ENCODE data around the gene GLDC.

Gene GLDC

DNA sequence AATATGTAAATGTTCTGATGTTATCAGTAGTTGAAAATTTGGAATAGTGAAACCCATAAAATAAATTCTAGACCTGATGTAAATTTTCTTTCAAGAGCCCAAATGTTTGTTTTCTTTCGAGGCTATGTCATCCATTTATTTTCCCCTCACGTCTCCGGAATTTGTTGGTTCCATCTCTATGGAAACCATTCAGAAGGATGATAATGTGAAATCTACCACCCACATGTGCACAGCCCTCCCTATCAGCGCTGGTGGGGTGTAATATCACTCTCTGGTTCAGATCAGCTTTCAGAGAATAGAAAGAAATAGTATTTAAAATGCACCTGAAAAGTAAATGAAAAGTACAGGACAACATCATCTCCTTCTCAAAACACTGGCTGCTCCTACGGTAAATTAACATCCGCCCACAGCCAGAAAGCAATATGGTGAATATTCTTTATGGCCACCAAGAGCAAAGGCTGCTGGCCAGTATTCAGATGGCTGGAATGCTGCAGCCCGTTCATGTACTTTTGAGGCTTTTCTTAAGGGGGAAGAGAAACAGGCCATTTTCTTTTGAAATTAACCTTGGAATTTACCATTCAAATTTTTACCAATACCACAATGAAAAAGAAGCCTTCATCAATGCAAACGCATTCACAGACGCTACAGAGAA is 28.5 kb downstream of the GLDC start:
- no peak overlapping the region for H3K27ac ChIP-seq
- no peak for DNase-seq (ENCODE audit: low spot score)
- ChIA-PET CTCF (interaction anchor here (0.6 kb wide), 1 partner anchor 13 kb away, joined by 4 read pairs; no protein-coding TSS in a partner anchor), POLR2A (ENCODE audit: low non-redundant PET) (no interaction called here)
- TF ChIP-seq, protein P1, sequence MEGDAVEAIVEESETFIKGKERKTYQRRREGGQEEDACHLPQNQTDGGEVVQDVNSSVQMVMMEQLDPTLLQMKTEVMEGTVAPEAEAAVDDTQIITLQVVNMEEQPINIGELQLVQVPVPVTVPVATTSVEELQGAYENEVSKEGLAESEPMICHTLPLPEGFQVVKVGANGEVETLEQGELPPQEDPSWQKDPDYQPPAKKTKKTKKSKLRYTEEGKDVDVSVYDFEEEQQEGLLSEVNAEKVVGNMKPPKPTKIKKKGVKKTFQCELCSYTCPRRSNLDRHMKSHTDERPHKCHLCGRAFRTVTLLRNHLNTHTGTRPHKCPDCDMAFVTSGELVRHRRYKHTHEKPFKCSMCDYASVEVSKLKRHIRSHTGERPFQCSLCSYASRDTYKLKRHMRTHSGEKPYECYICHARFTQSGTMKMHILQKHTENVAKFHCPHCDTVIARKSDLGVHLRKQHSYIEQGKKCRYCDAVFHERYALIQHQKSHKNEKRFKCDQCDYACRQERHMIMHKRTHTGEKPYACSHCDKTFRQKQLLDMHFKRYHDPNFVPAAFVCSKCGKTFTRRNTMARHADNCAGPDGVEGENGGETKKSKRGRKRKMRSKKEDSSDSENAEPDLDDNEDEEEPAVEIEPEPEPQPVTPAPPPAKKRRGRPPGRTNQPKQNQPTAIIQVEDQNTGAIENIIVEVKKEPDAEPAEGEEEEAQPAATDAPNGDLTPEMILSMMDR (conservative IDR thresholded peaks at IDR 0.05; ENCODE audit: low read depth), result no peak

DNA sequence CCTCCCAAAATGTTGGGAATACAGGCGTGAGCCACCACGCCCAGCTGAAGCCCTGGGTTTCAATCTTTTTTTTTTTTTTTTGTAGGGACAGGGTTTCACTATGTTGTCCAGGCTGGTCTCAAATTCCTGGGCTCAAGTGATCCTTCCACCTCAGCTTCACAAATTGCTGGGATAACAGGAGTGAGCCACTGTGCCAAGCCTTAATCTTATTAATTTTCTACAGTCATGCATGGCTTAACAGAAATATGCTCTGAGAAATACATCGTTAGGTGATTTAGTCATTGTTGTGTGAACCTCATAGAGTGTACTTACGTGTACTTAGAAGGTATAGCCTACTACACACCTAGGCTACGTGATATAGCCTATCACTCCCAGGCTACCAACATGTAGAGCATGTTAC is 31.0 kb downstream of the GLDC start:
- CTCF ChIA-PET, result no interaction called here
- POLR2A ChIA-PET (ENCODE audit: low non-redundant PET), result no interaction called here
- H3K27ac ChIP-seq, result no peak overlapping the region
- DNase-seq (ENCODE audit: low spot score), result no peak
- TF ChIP-seq, protein P1 (conservative IDR thresholded peaks at IDR 0.05; ENCODE audit: low read depth), result no peak

DNA sequence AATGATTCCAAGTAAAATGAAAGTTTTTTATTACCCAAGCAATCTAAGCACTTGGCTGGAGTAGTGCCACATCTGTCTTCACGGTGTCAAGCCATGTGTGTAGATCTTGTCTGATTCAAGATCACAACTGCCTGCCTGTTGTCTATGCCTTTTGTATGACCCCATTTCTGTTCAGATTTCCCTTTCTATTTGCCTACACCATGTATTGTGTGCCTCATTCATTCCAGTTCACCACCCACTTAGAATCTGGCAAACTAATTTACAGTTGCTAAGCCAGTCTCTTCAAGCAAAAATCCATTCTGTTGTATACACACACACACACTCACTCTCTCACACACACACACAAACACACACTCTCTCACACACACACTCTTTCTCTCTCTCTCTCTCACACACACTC is 33.7 kb downstream of the GLDC start:
- ChIA-PET POLR2A (ENCODE audit: low non-redundant PET) (no interaction called here), CTCF (no interaction called here)
- no peak overlapping the region for H3K27ac ChIP-seq
- no peak for DNase-seq (ENCODE audit: low spot score)
- TF ChIP-seq, protein P1 (conservative IDR thresholded peaks at IDR 0.05; ENCODE audit: low read depth), result no peak

DNA sequence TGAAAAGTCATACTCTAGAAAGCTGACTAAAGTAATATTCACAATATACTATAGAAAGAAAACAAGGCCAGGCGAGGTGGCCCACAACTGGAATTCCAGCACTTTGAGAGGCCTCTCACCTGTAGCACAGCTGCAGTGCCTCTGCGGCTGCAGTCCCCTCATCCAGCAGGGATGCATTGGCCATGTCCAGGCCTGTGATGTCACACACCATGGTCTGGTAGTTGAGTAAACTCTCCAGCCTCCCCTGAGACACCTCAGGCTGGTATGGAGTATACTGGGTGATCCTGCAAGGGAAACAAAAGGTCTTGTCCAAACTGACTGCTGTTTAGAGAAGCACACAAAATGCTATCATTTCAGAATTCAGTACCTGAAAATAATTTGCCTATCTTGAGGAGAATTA is 35.5 kb downstream of the GLDC start:
- TF ChIP-seq, protein P1 (conservative IDR thresholded peaks at IDR 0.05; ENCODE audit: low read depth), result no peak
- no peak overlapping the region for H3K27ac ChIP-seq
- ChIA-PET CTCF (no interaction called here), POLR2A (ENCODE audit: low non-redundant PET) (no interaction called here)
- no peak for DNase-seq (ENCODE audit: low spot score)

DNA sequence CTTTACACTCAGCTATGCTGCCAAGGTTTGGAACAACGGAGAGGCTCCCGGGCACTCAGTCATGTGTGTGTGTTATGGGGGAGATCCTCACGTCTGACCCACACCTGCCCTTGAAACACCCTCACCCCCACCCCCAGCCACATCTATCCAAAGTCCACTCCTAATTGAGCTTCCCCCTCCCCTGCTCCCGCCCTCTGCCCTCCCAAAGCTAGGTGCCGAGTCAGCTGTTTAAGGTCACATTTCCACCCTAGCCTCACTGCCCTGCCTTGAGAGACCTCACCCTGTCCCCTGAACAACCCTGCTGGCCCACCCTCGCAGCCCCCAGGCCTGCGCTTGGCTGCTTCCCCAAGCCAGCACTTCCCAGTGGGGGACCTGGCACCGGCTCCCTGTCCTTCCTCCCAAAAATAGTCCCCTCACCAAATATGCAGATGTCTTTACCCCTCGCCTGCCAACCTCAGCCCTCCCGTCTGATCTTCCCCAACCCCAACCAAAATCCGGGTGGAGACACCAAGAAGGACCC is 36.0 kb downstream of the GLDC start:
- TF ChIP-seq, protein P1 (conservative IDR thresholded peaks at IDR 0.05; ENCODE audit: low read depth), result no peak
- H3K27ac ChIP-seq, result no peak overlapping the region
- ChIA-PET CTCF (no interaction called here), POLR2A (ENCODE audit: low non-redundant PET) (no interaction called here)
- DNase-seq (ENCODE audit: low spot score), result no peak

DNA sequence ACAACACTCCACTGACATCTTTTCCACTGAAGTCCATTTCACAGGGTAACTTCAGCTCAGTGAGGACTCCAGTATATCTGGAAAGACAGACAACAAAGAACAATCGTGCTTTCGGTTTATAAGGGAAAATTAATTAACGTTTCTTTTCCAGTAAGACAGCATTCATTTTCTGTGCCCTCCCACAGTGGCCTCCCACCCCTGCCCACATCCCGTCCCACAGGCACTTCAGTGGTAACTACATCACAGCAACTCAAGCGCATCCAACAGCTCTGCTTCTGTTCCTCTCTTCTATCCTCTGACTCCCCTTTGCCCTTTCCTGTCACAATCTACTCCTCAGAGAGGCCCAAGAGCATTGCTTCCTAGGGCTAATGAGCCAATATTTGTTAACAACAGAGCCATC is 40.3 kb downstream of the GLDC start:
- no peak for DNase-seq (ENCODE audit: low spot score)
- H3K27ac ChIP-seq, result no peak overlapping the region
- ChIA-PET POLR2A (ENCODE audit: low non-redundant PET) (no interaction called here), CTCF (no interaction called here)
- TF ChIP-seq, protein P1 (conservative IDR thresholded peaks at IDR 0.05; ENCODE audit: low read depth), result no peak

All from RWPE1 (cell line).